ENCODE data around the gene VPS26A.

Gene VPS26A

GRCh38 chr10:69088801-69089501 lies 35.0 kb upstream of the VPS26A start:
- no peaks in the 10 kb centered on the region for H3K9me3 ChIP-seq (ENCODE audit: control insufficient read depth, low read length)
- H3K4me1 ChIP-seq = no peaks in the 10 kb centered on the region
- H3K79me2 ChIP-seq = no peaks in the 10 kb centered on the region
- no peaks in the 10 kb centered on the region for H3K27me3 ChIP-seq (ENCODE audit: control insufficient read depth, insufficient read depth, low read length)
- no peak for TF ChIP-seq CTCF (IDR thresholded peaks at IDR 0.05)
- no peak overlapping the region for H2AFZ ChIP-seq
- no peaks in the 10 kb centered on the region for H3K36me3 ChIP-seq (ENCODE audit: control insufficient read depth, insufficient read depth, low read length)
- peak overlapping the region; percentile 62 for H3K4me3 ChIP-seq (ENCODE audit: low read depth, low read length)
- peak overlapping the region; percentile 97 for H3K4me2 ChIP-seq (ENCODE audit: low read length)
- no peak overlapping the region for H3K9ac ChIP-seq
- H3K27ac ChIP-seq = peak overlapping the region; percentile 88

- Histone ChIP-seq H3K36me3 (ENCODE audit: control insufficient read depth, insufficient read depth, low read length) (no peaks in the 10 kb centered on the region), H3K27me3 (ENCODE audit: control insufficient read depth, insufficient read depth, low read length) (no peaks in the 10 kb centered on the region), H3K4me1 (no peaks in the 10 kb centered on the region), H3K27ac (peak overlapping the region; percentile 88), H3K4me2 (ENCODE audit: low read length) (peak overlapping the region; percentile 97), H2AFZ (no peak overlapping the region), H3K9ac (no peak overlapping the region), H3K9me3 (ENCODE audit: control insufficient read depth, low read length) (no peaks in the 10 kb centered on the region), H3K4me3 (ENCODE audit: low read depth, low read length) (no peak overlapping the region), H3K79me2 (no peaks in the 10 kb centered on the region)
- no peak for TF ChIP-seq CTCF (IDR thresholded peaks at IDR 0.05)
Measured at GRCh38 chr10:69089638-69090599, 34.1 kb upstream of the VPS26A start.

- Histone ChIP-seq H2AFZ (no peak overlapping the region), H3K4me3 (ENCODE audit: low read depth, low read length) (no peak overlapping the region), H3K4me2 (ENCODE audit: low read length) (no peak overlapping the region), H3K79me2 (no peaks in the 10 kb centered on the region), H3K9me3 (ENCODE audit: control insufficient read depth, low read length) (no peaks in the 10 kb centered on the region), H3K27ac (peak overlapping the region; percentile 88), H3K9ac (no peak overlapping the region), H3K27me3 (ENCODE audit: control insufficient read depth, insufficient read depth, low read length) (no peaks in the 10 kb centered on the region), H3K36me3 (ENCODE audit: control insufficient read depth, insufficient read depth, low read length) (no peaks in the 10 kb centered on the region), H3K4me1 (no peaks in the 10 kb centered on the region)
- TF ChIP-seq CTCF (IDR thresholded peaks at IDR 0.05) = no peak
Measured at GRCh38 chr10:69090685-69091084, 33.3 kb upstream of the VPS26A start.

- Histone ChIP-seq H3K4me1 (no peaks in the 10 kb centered on the region), H3K4me2 (ENCODE audit: low read length) (peak overlapping the region; percentile 39), H3K4me3 (ENCODE audit: low read depth, low read length) (peak overlapping the region; percentile 6), H3K27me3 (ENCODE audit: control insufficient read depth, insufficient read depth, low read length) (no peaks in the 10 kb centered on the region), H3K36me3 (ENCODE audit: control insufficient read depth, insufficient read depth, low read length) (no peaks in the 10 kb centered on the region), H2AFZ (no peak overlapping the region), H3K79me2 (no peaks in the 10 kb centered on the region), H3K27ac (peak overlapping the region; percentile 88), H3K9me3 (ENCODE audit: control insufficient read depth, low read length) (no peaks in the 10 kb centered on the region), H3K9ac (no peak overlapping the region)
- no peak for TF ChIP-seq CTCF (IDR thresholded peaks at IDR 0.05)
Measured at GRCh38 chr10:69091143-69091651, 32.8 kb upstream of the VPS26A start.
